ENCODE data around the gene LRMDA.

Gene LRMDA

DNA sequence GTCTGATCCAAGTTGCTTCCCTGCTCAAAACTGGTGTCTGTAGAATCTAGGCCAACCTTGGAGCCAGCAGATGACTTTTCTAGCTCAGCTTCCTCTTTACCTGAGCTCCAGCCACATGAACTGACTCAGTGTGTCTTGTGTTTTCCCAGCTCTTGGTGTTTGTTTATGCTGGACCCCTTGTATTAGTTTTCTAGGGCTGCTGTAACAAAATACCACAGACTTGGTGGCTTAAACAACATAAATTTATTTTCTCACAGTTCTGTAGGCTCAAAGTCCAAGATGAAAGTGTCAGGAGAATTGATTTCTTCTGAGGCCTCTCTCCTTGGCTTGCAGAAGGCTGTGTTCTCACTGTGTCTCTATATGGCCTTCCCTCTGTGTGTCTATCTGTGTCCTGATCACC is 45.1 kb downstream of the LRMDA start:
- TF ChIP-seq, protein P1, sequence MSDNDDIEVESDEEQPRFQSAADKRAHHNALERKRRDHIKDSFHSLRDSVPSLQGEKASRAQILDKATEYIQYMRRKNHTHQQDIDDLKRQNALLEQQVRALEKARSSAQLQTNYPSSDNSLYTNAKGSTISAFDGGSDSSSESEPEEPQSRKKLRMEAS (IDR thresholded peaks at IDR 0.05) = no peak
- TF ChIP-seq NFIC (IDR thresholded peaks at IDR 0.05) = no peak
- TF ChIP-seq CEBPB (IDR thresholded peaks at IDR 0.05) = no peak
- TF ChIP-seq TCF12 (IDR thresholded peaks at IDR 0.05; ENCODE audit: low read depth) = no peak
- no peak for TF ChIP-seq ZBTB7A (IDR thresholded peaks at IDR 0.05; ENCODE audit: low read depth)
- no peak for TF ChIP-seq EP300 (IDR thresholded peaks at IDR 0.05; ENCODE audit: borderline replicate concordance)

DNA sequence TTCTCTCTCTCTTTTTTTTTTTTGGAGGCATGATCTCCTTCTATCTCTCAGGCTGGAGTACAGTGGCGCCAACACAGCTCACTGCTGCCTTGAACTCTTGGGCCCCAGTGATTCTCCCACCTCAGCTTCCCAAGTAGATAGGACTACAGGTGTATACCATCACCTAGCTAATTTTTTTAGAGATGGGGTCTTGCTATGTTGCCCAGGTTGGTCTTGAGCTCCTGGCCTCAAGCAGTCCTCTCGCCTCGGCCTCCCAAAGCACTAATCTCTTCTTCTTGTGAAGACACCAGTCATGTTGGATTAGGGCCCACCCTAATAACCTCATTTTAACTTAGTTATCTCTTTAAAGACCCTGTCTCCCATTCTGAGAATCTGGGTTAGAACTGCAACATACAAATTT is 45.6 kb downstream of the LRMDA start:
- TF ChIP-seq EGR1 (IDR thresholded peaks at IDR 0.05) (no peak), YY1 (IDR thresholded peaks at IDR 0.05; ENCODE audit: low read depth) (no peak), CREB1 (IDR thresholded peaks at IDR 0.05; ENCODE audit: low read depth) (no peak), TEAD4 (IDR thresholded peaks at IDR 0.05) (no peak), ZBTB7A (IDR thresholded peaks at IDR 0.05; ENCODE audit: low read depth) (no peak), NFIC (IDR thresholded peaks at IDR 0.05) (no peak), TCF12 (IDR thresholded peaks at IDR 0.05; ENCODE audit: low read depth) (no peak), TAF1 (IDR thresholded peaks at IDR 0.05; ENCODE audit: low read depth) (no peak), FOXM1 (IDR thresholded peaks at IDR 0.05; ENCODE audit: borderline replicate concordance, low read depth) (no peak), CEBPB (IDR thresholded peaks at IDR 0.05) (no peak), EP300 (IDR thresholded peaks at IDR 0.05; ENCODE audit: borderline replicate concordance) (no peak), RAD21 (IDR thresholded peaks at IDR 0.05; ENCODE audit: low read depth) (no peak)
- TF ChIP-seq, protein P1 (IDR thresholded peaks at IDR 0.05) = no peak
- TF ChIP-seq, protein P2, sequence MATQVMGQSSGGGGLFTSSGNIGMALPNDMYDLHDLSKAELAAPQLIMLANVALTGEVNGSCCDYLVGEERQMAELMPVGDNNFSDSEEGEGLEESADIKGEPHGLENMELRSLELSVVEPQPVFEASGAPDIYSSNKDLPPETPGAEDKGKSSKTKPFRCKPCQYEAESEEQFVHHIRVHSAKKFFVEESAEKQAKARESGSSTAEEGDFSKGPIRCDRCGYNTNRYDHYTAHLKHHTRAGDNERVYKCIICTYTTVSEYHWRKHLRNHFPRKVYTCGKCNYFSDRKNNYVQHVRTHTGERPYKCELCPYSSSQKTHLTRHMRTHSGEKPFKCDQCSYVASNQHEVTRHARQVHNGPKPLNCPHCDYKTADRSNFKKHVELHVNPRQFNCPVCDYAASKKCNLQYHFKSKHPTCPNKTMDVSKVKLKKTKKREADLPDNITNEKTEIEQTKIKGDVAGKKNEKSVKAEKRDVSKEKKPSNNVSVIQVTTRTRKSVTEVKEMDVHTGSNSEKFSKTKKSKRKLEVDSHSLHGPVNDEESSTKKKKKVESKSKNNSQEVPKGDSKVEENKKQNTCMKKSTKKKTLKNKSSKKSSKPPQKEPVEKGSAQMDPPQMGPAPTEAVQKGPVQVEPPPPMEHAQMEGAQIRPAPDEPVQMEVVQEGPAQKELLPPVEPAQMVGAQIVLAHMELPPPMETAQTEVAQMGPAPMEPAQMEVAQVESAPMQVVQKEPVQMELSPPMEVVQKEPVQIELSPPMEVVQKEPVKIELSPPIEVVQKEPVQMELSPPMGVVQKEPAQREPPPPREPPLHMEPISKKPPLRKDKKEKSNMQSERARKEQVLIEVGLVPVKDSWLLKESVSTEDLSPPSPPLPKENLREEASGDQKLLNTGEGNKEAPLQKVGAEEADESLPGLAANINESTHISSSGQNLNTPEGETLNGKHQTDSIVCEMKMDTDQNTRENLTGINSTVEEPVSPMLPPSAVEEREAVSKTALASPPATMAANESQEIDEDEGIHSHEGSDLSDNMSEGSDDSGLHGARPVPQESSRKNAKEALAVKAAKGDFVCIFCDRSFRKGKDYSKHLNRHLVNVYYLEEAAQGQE (IDR thresholded peaks at IDR 0.05; ENCODE audit: low read depth) = no peak
- TF ChIP-seq, protein P3, sequence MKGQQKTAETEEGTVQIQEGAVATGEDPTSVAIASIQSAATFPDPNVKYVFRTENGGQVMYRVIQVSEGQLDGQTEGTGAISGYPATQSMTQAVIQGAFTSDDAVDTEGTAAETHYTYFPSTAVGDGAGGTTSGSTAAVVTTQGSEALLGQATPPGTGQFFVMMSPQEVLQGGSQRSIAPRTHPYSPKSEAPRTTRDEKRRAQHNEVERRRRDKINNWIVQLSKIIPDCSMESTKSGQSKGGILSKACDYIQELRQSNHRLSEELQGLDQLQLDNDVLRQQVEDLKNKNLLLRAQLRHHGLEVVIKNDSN (IDR thresholded peaks at IDR 0.05) = no peak

DNA sequence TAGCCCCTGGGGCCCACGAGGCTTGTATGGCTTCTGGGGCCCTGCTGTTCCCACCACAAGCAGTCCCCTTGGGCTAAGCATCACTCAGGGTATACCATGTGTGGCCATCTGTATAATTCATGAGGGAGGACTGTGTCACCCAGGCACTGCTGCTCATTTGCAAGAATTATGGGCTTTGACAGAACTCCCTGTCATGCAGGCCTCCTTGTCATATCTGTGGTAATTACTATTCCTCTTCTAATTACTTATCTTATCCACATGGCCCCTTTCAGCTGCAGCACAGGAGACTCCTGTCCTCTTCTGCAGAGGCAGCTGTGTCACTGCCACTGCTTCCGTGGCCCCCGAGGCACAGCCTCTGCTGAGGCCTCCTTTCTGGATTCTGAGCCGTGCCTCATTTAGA is 46.3 kb downstream of the LRMDA start:
- no peak for TF ChIP-seq TCF12 (IDR thresholded peaks at IDR 0.05; ENCODE audit: low read depth)
- TF ChIP-seq CREB1 (IDR thresholded peaks at IDR 0.05; ENCODE audit: low read depth) = no peak
- TF ChIP-seq YY1 (IDR thresholded peaks at IDR 0.05; ENCODE audit: low read depth) = no peak
- TF ChIP-seq CEBPB (IDR thresholded peaks at IDR 0.05) = no peak
- no peak for TF ChIP-seq EP300 (IDR thresholded peaks at IDR 0.05; ENCODE audit: borderline replicate concordance)
- TF ChIP-seq ZBTB7A (IDR thresholded peaks at IDR 0.05; ENCODE audit: low read depth) = no peak
- no peak for TF ChIP-seq RAD21 (IDR thresholded peaks at IDR 0.05; ENCODE audit: low read depth)
- TF ChIP-seq TAF1 (IDR thresholded peaks at IDR 0.05; ENCODE audit: low read depth) = no peak
- TF ChIP-seq, protein P1 (IDR thresholded peaks at IDR 0.05) = no peak
- TF ChIP-seq, protein P3 (IDR thresholded peaks at IDR 0.05) = no peak
- TF ChIP-seq, protein P2 (IDR thresholded peaks at IDR 0.05; ENCODE audit: low read depth) = no peak
- TF ChIP-seq NFIC (IDR thresholded peaks at IDR 0.05) = no peak

DNA sequence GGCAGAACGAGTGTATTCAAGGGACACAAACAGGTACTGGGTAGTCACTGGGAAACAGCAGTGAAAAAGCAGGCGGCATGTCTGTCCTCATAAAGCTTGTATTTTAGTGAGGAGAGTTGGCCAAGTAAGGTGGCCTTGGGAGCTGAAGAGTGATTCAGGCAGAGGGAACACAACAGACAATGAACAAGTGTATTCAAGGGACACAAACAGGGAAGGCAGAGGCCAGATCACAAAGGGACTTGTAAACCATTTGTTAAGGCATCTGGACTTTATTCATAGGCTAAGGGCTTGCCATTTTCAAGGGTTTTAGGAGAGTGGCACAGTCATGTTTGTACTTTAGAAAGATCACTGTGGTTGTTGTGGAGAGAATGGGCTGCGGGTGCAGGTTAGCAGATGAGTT is 49.0 kb downstream of the LRMDA start:
- TF ChIP-seq FOXM1 (IDR thresholded peaks at IDR 0.05; ENCODE audit: borderline replicate concordance, low read depth) = no peak
- TF ChIP-seq CEBPB (IDR thresholded peaks at IDR 0.05) = no peak
- TF ChIP-seq TAF1 (IDR thresholded peaks at IDR 0.05; ENCODE audit: low read depth) = no peak
- TF ChIP-seq YY1 (IDR thresholded peaks at IDR 0.05; ENCODE audit: low read depth) = no peak

DNA sequence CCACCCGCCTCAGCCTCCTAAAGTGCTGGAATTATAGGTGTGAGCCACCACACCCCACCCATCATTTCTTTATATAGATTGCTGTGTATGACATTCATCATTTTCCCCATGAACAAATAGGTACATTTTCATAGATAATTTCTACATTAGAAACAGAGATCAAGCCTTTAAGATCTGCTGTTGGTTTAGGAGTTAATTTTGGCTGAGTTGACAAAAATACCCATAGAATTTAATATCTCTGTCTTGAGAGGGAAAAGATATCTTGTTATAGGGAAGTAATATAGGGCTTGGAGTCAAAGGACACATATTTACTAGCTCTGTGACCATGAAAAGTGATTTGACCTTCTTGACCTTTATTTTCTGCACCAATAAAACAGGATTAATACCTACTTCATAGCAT is 51.8 kb downstream of the LRMDA start:
- TF ChIP-seq TEAD4 (IDR thresholded peaks at IDR 0.05) (no peak), NFIC (IDR thresholded peaks at IDR 0.05) (no peak), TCF12 (IDR thresholded peaks at IDR 0.05; ENCODE audit: low read depth) (no peak), EP300 (IDR thresholded peaks at IDR 0.05; ENCODE audit: borderline replicate concordance) (no peak), FOXM1 (IDR thresholded peaks at IDR 0.05; ENCODE audit: borderline replicate concordance, low read depth) (no peak), YY1 (IDR thresholded peaks at IDR 0.05; ENCODE audit: low read depth) (no peak), CEBPB (IDR thresholded peaks at IDR 0.05) (no peak)
- TF ChIP-seq, protein P1 (IDR thresholded peaks at IDR 0.05) = no peak

DNA sequence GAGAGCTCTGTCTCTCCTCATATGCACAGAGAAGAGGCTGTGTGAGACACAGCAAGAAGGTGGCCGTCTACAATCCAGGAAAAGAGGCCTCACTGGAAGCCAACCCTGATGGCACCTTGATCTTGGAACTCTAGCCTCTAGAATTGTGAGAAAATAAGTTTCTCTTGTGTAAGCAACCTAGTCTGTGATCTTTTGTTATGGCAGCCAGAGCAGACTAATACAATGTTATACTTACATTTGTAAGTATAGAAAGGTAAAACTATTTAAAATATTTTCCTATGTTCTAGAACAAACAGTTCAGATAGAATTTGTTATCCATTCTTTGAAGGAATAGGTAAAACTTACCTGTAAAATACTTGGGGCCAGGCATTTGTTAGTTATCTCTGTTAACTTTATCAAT is 53.3 kb downstream of the LRMDA start:
- no peak for TF ChIP-seq TEAD4 (IDR thresholded peaks at IDR 0.05)
- TF ChIP-seq TAF1 (IDR thresholded peaks at IDR 0.05; ENCODE audit: low read depth) = no peak
- no peak for TF ChIP-seq CREB1 (IDR thresholded peaks at IDR 0.05; ENCODE audit: low read depth)
- no peak for TF ChIP-seq TCF12 (IDR thresholded peaks at IDR 0.05; ENCODE audit: low read depth)
- TF ChIP-seq ZBTB7A (IDR thresholded peaks at IDR 0.05; ENCODE audit: low read depth) = no peak
- TF ChIP-seq YY1 (IDR thresholded peaks at IDR 0.05; ENCODE audit: low read depth) = no peak
- no peak for TF ChIP-seq NFIC (IDR thresholded peaks at IDR 0.05)
- TF ChIP-seq CEBPB (IDR thresholded peaks at IDR 0.05) = no peak
- TF ChIP-seq, protein P1 (IDR thresholded peaks at IDR 0.05) = no peak
- TF ChIP-seq, protein P2 (IDR thresholded peaks at IDR 0.05; ENCODE audit: low read depth) = no peak
- TF ChIP-seq RAD21 (IDR thresholded peaks at IDR 0.05; ENCODE audit: low read depth) = no peak
- TF ChIP-seq EP300 (IDR thresholded peaks at IDR 0.05; ENCODE audit: borderline replicate concordance) = no peak

All from Ishikawa (cell line).